ENCODE measurements around the gene GMPR. TPM values are rescaled to one million over a fixed set of nuclear protein-coding genes. Genes with fewer than 3 reads are reported as not detected.

Gene GMPR
- total RNA-seq, 2 experiments from 2014 or later: not detected

DNA sequence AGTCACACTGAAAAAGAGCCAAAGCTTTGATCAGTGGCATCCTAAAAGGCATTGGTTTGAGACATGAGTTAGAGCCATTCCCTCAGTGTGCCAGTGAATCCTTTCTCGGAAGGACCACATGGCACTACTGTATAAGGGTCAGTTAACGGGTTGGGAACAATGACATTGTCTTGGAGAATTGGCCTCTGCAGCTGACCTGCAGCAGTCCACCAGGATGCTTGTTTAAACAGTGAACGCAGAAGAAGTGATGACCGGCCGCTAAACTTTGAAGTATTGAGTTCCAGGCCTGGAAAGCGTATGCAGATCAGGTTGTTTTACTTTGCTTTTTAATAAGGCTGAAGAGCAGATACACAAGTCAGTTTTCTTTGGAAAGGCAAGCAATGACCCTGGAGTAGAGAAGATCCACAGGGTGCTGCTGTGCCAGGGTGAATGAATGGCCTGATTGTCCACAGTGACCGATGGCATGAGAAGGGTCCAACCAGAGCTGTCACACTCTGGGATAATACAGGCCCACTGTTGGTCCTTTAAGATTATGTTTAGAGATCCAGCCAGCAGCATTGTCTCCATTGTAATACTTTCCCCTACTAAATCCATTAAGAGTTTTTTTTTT lies 57.8 kb downstream of the GMPR start:
- Histone ChIP-seq H2AFZ (ENCODE audit: low read length) (no peak overlapping the region), H3K36me3 (ENCODE audit: insufficient read depth, low read length) (no peaks in the 10 kb centered on the region), H3K9me3 (ENCODE audit: low read length) (no peaks in the 10 kb centered on the region), H3K79me2 (ENCODE audit: insufficient read depth, low read depth, low read length) (no peaks in the 10 kb centered on the region), H4K20me1 (ENCODE audit: insufficient read depth, low read length) (no peaks in the 10 kb centered on the region), H3K9me2 (ENCODE audit: insufficient read depth, low read length) (no peaks in the 10 kb centered on the region), H3K27ac (ENCODE audit: low read depth, low read length, poor library complexity, severe bottlenecking) (no peak overlapping the region), H3K4me3 (ENCODE audit: low read depth, low read length, poor library complexity, severe bottlenecking) (no peak overlapping the region), H3K4me2 (ENCODE audit: low read length) (no peak overlapping the region), H3K4me1 (ENCODE audit: insufficient read depth, low read length, poor library complexity, severe bottlenecking) (no peaks in the 10 kb centered on the region)
- BruUV-seq (replicated peaks): no TSS peak
- POLR2A ChIA-PET: interaction anchor here (0.6 to 0.7 kb wide), 2 partner anchors 43 to 552 kb away, joined by 3 to 4 read pairs; no protein-coding TSS in a partner anchor
- CTCF ChIA-PET (ENCODE audit: unreplicated experiment): no interaction called here
- no peak for DNase-seq (ENCODE audit: low spot score)
- TF ChIP-seq EZH2phosphoT487 (IDR thresholded peaks at IDR 0.05; ENCODE audit: borderline replicate concordance, low read depth, low read length): no peak
- TF ChIP-seq CTCF (conservative IDR thresholded peaks at IDR 0.05; ENCODE audit: low read length): no peak
- intact Hi-C loops (cut with micrococcal nuclease; ENCODE audit: unreplicated experiment): no loop called here

DNA sequence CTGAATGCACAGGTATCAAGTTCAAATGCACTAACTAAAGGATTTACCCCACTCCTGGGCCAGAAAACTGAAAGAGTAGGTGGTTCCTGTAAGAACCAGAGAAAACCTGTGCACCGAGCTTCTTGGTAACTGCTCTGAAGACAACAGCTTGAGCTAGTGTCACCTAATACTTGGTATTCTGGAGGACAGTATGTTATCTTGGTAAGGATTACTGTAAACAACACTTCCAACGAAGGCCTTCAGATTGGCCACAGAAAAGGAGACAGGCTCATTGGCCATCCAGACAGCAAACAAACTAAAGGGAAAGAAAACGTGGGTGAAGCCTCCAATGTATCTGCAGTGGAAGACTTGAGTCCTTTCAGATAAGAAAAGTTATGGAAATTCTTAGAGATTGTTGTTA lies 61.5 kb downstream of the GMPR start:
- Histone ChIP-seq H3K9me3 (ENCODE audit: low read length) (no peaks in the 10 kb centered on the region), H3K9me2 (ENCODE audit: insufficient read depth, low read length) (no peaks in the 10 kb centered on the region), H3K27ac (ENCODE audit: low read depth, low read length, poor library complexity, severe bottlenecking) (no peak overlapping the region), H3K4me1 (ENCODE audit: insufficient read depth, low read length, poor library complexity, severe bottlenecking) (no peaks in the 10 kb centered on the region), H3K36me3 (ENCODE audit: insufficient read depth, low read length) (no peaks in the 10 kb centered on the region), H3K79me2 (ENCODE audit: insufficient read depth, low read depth, low read length) (no peaks in the 10 kb centered on the region), H3K4me3 (ENCODE audit: low read depth, low read length, poor library complexity, severe bottlenecking) (no peak overlapping the region), H2AFZ (ENCODE audit: low read length) (no peak overlapping the region), H3K4me2 (ENCODE audit: low read length) (no peak overlapping the region), H4K20me1 (ENCODE audit: insufficient read depth, low read length) (no peaks in the 10 kb centered on the region)
- intact Hi-C loops (cut with micrococcal nuclease; ENCODE audit: unreplicated experiment): no loop called here
- BruUV-seq (replicated peaks): no TSS peak
- POLR2A ChIA-PET: no interaction called here
- DNase-seq (ENCODE audit: low spot score): no peak
- CTCF ChIA-PET (ENCODE audit: unreplicated experiment): no interaction called here
- TF ChIP-seq CTCF (conservative IDR thresholded peaks at IDR 0.05; ENCODE audit: low read length) (no peak), EZH2phosphoT487 (IDR thresholded peaks at IDR 0.05; ENCODE audit: borderline replicate concordance, low read depth, low read length) (no peak)

GRCh38 chr6:16301511-16301910 lies 63.1 kb downstream of the GMPR start:
- no peak for TF ChIP-seq CTCF (conservative IDR thresholded peaks at IDR 0.05; ENCODE audit: low read length)
- 0 out of 2 replicates have a peak, but pooled peaks have one; percentile 34 for TF ChIP-seq EZH2phosphoT487 (IDR thresholded peaks at IDR 0.05; ENCODE audit: borderline replicate concordance, low read depth, low read length)
- Histone ChIP-seq H3K9me2 (ENCODE audit: insufficient read depth, low read length) (no peaks in the 10 kb centered on the region), H3K79me2 (ENCODE audit: insufficient read depth, low read depth, low read length) (no peaks in the 10 kb centered on the region), H3K27ac (ENCODE audit: low read depth, low read length, poor library complexity, severe bottlenecking) (no peak overlapping the region), H3K4me3 (ENCODE audit: low read depth, low read length, poor library complexity, severe bottlenecking) (no peak overlapping the region), H3K4me1 (ENCODE audit: insufficient read depth, low read length, poor library complexity, severe bottlenecking) (no peaks in the 10 kb centered on the region), H3K4me2 (ENCODE audit: low read length) (no peak overlapping the region), H2AFZ (ENCODE audit: low read length) (no peak overlapping the region), H3K36me3 (ENCODE audit: insufficient read depth, low read length) (no peaks in the 10 kb centered on the region), H4K20me1 (ENCODE audit: insufficient read depth, low read length) (no peaks in the 10 kb centered on the region), H3K9me3 (ENCODE audit: low read length) (no peaks in the 10 kb centered on the region)
- intact Hi-C loops (cut with micrococcal nuclease; ENCODE audit: unreplicated experiment): no loop called here
- CTCF ChIA-PET (ENCODE audit: unreplicated experiment): no interaction called here
- BruUV-seq (replicated peaks): no TSS peak
- POLR2A ChIA-PET: interaction anchor here (0.8 to 0.9 kb wide), 2 partner anchors 22 to 61 kb away, joined by 3 read pairs; no protein-coding TSS in a partner anchor
- DNase-seq (ENCODE audit: low spot score): no peak

All from OCI-LY7 (cell line).